Upper lobe of left lung (tissue), 6 donors: Measurements from ENCODE around the gene SCAMP2. TPM values are rescaled to one million over a fixed set of nuclear protein-coding genes. Genes with fewer than 3 reads are reported as not detected.
"Not testable (repeated sequence)": the region's sequence is repeated elsewhere in the genome, so short reads cannot be mapped to it uniquely, and the experiment has no call there.

Experiments used
- ATAC-seq, 2 donors: fragments of 200-7000 bp; cut with Tn5 transposase; one replicate each; pipeline ENCODE4 v1.9.1; 2022; ENCODE audit warnings: mild to moderate bottlenecking in 2 of 2, moderate library complexity in 2 of 2; ENCODE audit not compliant: low FRiP score in 2 of 2
- DNase-seq, 2 donors: peaks; one replicate each; pipeline ENCODE4 v3.0.0-alpha.2; 2019 to 2020
- H3K27ac ChIP-seq, 4 donors: fragments of 200-600 bp; sonication (generic); one replicate each; pipeline ENCODE4 v1.5.1; 2016 to 2019
- H3K27me3 ChIP-seq, 4 donors: fragments of 200-600 bp; sonication (generic); one replicate each; pipeline ENCODE4 v1.5.1; 2017 to 2019
- H3K36me3 ChIP-seq, 4 donors: fragments of 200-600 bp; sonication (generic); one replicate each; pipeline ENCODE4 v1.5.1; 2016 to 2019
- H3K4me1 ChIP-seq, 4 donors: fragments of 200-600 bp; sonication (generic); one replicate each; pipeline ENCODE4 v1.5.1; 2018 to 2019
- H3K4me3 ChIP-seq, 4 donors: fragments of 200-600 bp; sonication (generic); one replicate each; pipeline ENCODE4 v1.5.1; 2017 to 2019; ENCODE audit warnings: mild to moderate bottlenecking in 2 of 4, moderate library complexity in 1 of 4
- H3K9me3 ChIP-seq, 4 donors: fragments of 200-600 bp; sonication (generic); one replicate each; pipeline ENCODE4 v1.5.1; 2018 to 2019
- CTCF ChIP-seq, 6 experiments: fragments of 450-650 bp in 4 of 6; fragments of 200-600 bp in 2 of 6; sonication (generic) in 2 of 6; IDR thresholded peaks; one replicate each; pipeline ENCODE4 v1.5.1; 2016 to 2019; ENCODE audit warnings: antibody characterized with exemption in 6 of 6
- EP300 ChIP-seq, 4 donors: sonication (generic); formaldehyde crosslinking; IDR thresholded peaks; one replicate each; pipeline ENCODE4 v1.5.1; 2017; ENCODE audit warnings: antibody characterized with exemption in 4 of 4, control low read depth in 2 of 4
- POLR2A ChIP-seq, 4 donors: fragments of 450-650 bp; IDR thresholded peaks; one replicate each; pipeline ENCODE4 v1.5.1; 2016 to 2017; ENCODE audit warnings: antibody characterized with exemption in 4 of 4, mild to moderate bottlenecking in 2 of 4
- POLR2AphosphoS5 ChIP-seq, 2 donors: sonication (generic); formaldehyde crosslinking; IDR thresholded peaks; one replicate each; pipeline ENCODE4 v1.5.1; 2017; ENCODE audit warnings: antibody characterized with exemption in 2 of 2
- WGBS, 2 donors: methylation state at CpG; one replicate each; pipeline ENCODE4 v1.1.5; 2017 to 2018; 5-methylcytosine and 5-hydroxymethylcytosine counted together
- total RNA-seq, 6 donors: library from RNA; depleted of rRNA in 4 of 6; stranded (reverse); fragments of >200 nt in 4 of 6; gene quantifications; one replicate each; pipeline versions ENCODE4 v1.1.0 to v1.2.1, GENCODE V29; 2016 to 2021
- donor health status: DM: no; HTN: no; CAD: no; lungs with moderate emphysema.
- donor health status: DM: no; HTN: yes; CAD: no; lungs with severe emphysema.

Gene SCAMP2
- total RNA-seq, 6 donors from 2014 or later = 82.8 to 155 (median 130) TPM

- Histone ChIP-seq H3K4me3 (peak overlapping the region; percentile 63 to 98 (median 88)), H3K9me3 (no peaks in the 10 kb centered on the region), H3K4me1 (peaks cover 11 to 24% (median 21%) of the 10 kb centered on the region in 4 donors), H3K27me3 (no peaks in the 10 kb centered on the region), H3K36me3 (peaks cover 0 to 17% (median 7%) of the 10 kb centered on the region in 4 donors), H3K27ac (peak overlapping the region; percentile 61 to 87 (median 82))
- peak in 1 of 2 donors; percentile 41 for DNase-seq
- TF ChIP-seq EP300 (IDR thresholded peaks at IDR 0.05) (no peak), POLR2AphosphoS5 (IDR thresholded peaks at IDR 0.05) (no peak), CTCF (IDR thresholded peaks at IDR 0.05) (no peak), POLR2A (IDR thresholded peaks at IDR 0.05) (no peak)
- 23 to 29% methylated on average over 8 of the region's 8 CpGs for WGBS, 2 donors
- ATAC-seq = peak; percentile 76 to 81
These were observed 16.3 kb upstream of the SCAMP2 start for GRCh38 chr15:74889390-74889882.

GRCh38 chr15:74888716-74889115, 15.6 kb upstream of the SCAMP2 start:
- WGBS, 2 donors = 94 to 96% methylated on average over 3 to 4 of the region's 4 CpGs
- Histone ChIP-seq H3K27me3 (no peaks in the 10 kb centered on the region), H3K4me3 (no peak overlapping the region), H3K27ac (no peak overlapping the region), H3K4me1 (peaks cover 11 to 24% (median 21%) of the 10 kb centered on the region in 4 donors), H3K9me3 (no peaks in the 10 kb centered on the region), H3K36me3 (peaks cover 0 to 17% (median 7%) of the 10 kb centered on the region in 4 donors)
- DNase-seq (no peak), ATAC-seq (no peak)
- no peak for TF ChIP-seq POLR2AphosphoS5 (IDR thresholded peaks at IDR 0.05)
- TF ChIP-seq CTCF (IDR thresholded peaks at IDR 0.05) = no peak
- TF ChIP-seq EP300 (IDR thresholded peaks at IDR 0.05) = no peak
- no peak for TF ChIP-seq POLR2A (IDR thresholded peaks at IDR 0.05)

- not testable (repeated sequence) for H3K27me3 ChIP-seq, H3K27ac ChIP-seq, DNase-seq, H3K4me3 ChIP-seq, H3K9me3 ChIP-seq, ATAC-seq, H3K36me3 ChIP-seq
- peaks cover 11 to 24% (median 21%) of the 10 kb centered on the region in 4 donors for H3K4me1 ChIP-seq
- WGBS, 2 donors = 69 to 81% methylated on average over 10 of the region's 10 CpGs
These were observed 14.5 kb upstream of the SCAMP2 start for GRCh38 chr15:74887537-74888193.

GRCh38 chr15:74885461-74885860, 12.3 kb upstream of the SCAMP2 start:
- Histone ChIP-seq H3K27me3 (no peaks in the 10 kb centered on the region), H3K36me3 (no peaks in the 10 kb centered on the region), H3K4me1 (peaks cover 10 to 21% (median 17%) of the 10 kb centered on the region in 4 donors), H3K27ac (no peak overlapping the region), H3K4me3 (no peak overlapping the region), H3K9me3 (no peaks in the 10 kb centered on the region)
- DNase-seq (no peak), ATAC-seq (no peak)
- 88 to 91% methylated on average over 5 of the region's 5 CpGs for WGBS, 2 donors
- TF ChIP-seq POLR2A (IDR thresholded peaks at IDR 0.05) (no peak), POLR2AphosphoS5 (IDR thresholded peaks at IDR 0.05) (no peak), EP300 (IDR thresholded peaks at IDR 0.05) (no peak), CTCF (IDR thresholded peaks at IDR 0.05) (no peak)

GRCh38 chr15:74884428-74885223, 11.5 kb upstream of the SCAMP2 start:
- Histone ChIP-seq H3K36me3 (no peaks in the 10 kb centered on the region), H3K4me1 (peaks cover 8 to 15% (median 12%) of the 10 kb centered on the region in 4 donors), H3K27ac (no peak overlapping the region), H3K27me3 (no peaks in the 10 kb centered on the region), H3K4me3 (no peak overlapping the region), H3K9me3 (no peaks in the 10 kb centered on the region)
- 79 to 83% methylated on average over 4 of the region's 4 CpGs for WGBS, 2 donors
- DNase-seq (no peak), ATAC-seq (no peak)
- TF ChIP-seq EP300 (IDR thresholded peaks at IDR 0.05) (no peak), POLR2A (IDR thresholded peaks at IDR 0.05) (no peak), POLR2AphosphoS5 (IDR thresholded peaks at IDR 0.05) (no peak), CTCF (IDR thresholded peaks at IDR 0.05) (no peak)
